NCI-H2196 (cell line): Measurements from ENCODE around the gene MMP23B.

Source experiments
- DNase-seq: peaks from one replicate; lab custom pipeline; 2025; ENCODE audit not compliant: unreplicated experiment; lab: John Stamatoyannopoulos, UW

The MMP23B gene

DNA sequence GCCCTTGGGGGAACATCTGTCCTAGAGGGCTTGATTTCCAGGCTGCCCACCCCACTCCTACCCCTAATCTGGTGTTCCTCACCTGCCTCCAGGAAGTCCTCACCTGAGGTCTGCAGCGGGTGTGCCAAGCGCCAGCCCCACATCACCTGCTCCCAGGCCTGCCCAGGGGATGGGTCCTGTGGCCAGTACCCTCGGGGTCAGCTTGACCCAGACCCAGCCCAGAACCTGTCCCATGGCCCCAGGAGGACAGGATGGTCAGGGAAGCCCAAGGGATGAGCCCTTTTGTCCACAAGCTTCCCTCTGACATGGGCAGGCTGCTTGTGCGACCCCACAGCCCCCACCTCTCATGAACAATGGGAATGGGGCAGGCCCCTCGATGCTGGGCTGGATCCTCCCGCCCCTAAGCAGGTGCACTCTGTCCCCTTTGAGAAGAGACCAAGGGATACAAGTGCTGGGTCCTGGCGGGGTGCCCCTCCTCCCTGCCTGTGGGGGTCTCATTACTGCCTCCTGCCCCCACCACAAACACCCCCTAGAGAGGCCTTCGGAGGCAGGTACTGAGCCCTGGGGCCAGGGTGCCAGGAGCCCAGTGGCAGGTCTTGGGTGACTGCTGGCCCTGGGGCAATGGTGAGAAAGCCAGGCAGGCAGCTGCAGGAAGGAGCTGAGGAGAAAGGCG lies 13.4 kb upstream of the MMP23B start:
- DNase-seq = no peak

DNA sequence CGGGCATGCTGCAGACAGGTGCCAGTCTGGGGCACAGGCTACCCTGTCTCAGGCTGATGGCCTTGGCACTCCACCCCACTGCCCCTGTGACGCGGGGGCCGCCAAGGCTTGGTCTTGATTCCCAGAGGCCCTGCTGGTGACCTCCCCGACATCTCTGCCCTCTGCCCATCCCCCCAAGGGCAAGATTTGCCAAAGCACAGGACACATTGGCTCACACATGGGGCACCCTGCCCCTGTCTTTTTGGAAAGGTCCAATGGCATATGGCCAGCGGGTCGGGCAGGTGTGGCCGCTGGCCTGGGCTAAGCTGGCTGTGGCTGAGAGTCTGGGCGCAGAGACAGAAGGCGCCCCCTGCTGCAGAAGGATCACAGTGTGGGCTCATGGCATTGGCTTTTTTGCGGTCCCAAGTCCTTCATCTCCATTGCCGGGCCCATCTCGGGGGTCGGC lies 12.0 kb upstream of the MMP23B start:
- no peak for DNase-seq

GRCh38 chr1:1620433-1621139 lies 11.4 kb upstream of the MMP23B start:
- DNase-seq = no peak

GRCh38 chr1:1621173-1622009 lies 10.6 kb upstream of the MMP23B start:
- no peak for DNase-seq

- no peak for DNase-seq
Measured at GRCh38 chr1:1622010-1622787, 9.8 kb upstream of the MMP23B start.

DNA sequence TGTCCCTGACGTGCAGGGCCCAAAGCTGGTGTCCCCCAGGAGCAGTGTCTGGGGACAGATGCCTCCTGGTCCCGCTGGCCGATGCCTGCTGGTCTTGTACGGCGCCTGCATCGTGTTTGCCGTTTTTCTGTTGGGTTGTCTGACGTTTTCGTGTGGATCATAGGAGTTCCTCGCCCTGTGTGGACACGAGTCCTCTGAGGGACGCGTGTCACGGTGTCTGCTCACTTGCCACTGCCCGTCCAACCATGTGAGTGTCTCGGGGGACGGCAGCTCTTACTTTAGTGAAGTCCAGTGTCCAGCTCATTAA lies 9.2 kb upstream of the MMP23B start:
- no peak for DNase-seq

GRCh38 chr1:1623181-1623630 lies 8.8 kb upstream of the MMP23B start:
- no peak for DNase-seq

- no peak for DNase-seq
Measured at GRCh38 chr1:1623631-1624442, 8.1 kb upstream of the MMP23B start.

DNA sequence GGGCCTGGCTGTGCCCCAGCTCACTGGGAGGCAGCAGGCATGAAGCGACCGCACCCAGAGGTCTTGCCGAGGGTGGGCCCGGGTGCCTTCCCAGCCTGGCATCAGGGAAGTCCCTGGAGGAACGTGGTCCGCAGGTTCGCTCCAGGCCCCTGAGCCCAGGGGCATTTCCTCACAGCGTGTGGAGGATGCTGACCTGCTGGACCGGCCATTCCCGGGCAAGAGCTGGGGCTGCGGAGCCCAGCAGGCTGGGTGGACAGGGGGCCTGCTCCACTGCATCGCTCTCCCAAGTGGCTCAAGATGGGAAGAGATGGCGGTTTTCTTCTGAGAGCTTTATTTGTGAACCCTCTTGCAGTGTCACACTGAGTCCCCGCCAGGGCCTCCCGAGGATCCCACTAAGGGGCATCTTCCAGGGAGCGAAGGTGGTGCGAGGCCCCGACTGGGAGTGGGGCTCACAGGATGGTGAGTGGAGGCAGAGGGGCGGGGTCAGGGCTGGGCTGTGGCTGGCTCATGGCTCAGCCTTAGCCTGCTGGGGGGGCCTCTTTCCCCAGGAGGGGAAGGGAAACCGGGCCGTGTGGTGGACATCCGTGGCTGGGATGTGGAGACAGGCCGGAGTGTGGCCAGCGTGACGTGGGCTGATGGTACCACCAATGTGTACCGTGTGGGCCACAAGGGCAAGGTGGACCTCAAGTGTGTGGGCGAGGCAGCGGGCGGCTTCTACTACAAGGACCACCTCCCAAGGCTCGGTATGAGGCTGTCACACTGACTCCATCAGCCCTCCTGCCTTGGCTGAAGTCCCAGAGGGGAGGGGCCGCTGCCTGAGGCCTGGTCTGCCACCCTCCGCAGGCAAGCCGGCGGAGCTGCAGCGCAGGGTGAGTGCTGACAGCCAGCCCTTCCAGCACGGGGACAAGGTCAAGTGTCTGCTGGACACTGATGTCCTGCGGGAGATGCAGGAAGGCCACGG lies 7.2 kb upstream of the MMP23B start:
- peak; percentile 26 for DNase-seq

- DNase-seq = no peak
Measured at GRCh38 chr1:1625404-1625775, 6.6 kb upstream of the MMP23B start.

DNA sequence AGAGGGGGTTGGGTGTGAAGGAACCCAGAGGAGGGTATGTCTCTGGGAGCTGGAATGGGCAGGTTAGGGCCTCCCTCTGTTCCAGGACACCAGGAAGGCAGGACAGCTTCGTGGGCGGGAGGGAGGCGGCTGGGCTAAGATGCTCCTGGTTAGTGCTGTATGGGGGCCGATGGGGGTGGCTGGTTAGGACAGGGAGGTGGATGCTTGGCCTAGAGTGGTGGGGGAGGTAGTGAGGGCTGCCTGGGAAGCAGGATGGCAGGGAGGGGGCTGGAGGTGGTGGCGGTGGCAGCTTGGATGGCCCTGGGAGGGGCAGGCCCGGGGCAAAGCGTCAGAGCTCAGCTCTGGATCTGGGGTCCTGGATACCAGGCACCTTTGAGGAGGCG lies 6.2 kb upstream of the MMP23B start:
- DNase-seq = no peak

- DNase-seq = no peak
Measured at GRCh38 chr1:1626207-1627141, 5.5 kb upstream of the MMP23B start.

GRCh38 chr1:1627261-1627828 lies 4.6 kb upstream of the MMP23B start:
- DNase-seq = no peak

DNA sequence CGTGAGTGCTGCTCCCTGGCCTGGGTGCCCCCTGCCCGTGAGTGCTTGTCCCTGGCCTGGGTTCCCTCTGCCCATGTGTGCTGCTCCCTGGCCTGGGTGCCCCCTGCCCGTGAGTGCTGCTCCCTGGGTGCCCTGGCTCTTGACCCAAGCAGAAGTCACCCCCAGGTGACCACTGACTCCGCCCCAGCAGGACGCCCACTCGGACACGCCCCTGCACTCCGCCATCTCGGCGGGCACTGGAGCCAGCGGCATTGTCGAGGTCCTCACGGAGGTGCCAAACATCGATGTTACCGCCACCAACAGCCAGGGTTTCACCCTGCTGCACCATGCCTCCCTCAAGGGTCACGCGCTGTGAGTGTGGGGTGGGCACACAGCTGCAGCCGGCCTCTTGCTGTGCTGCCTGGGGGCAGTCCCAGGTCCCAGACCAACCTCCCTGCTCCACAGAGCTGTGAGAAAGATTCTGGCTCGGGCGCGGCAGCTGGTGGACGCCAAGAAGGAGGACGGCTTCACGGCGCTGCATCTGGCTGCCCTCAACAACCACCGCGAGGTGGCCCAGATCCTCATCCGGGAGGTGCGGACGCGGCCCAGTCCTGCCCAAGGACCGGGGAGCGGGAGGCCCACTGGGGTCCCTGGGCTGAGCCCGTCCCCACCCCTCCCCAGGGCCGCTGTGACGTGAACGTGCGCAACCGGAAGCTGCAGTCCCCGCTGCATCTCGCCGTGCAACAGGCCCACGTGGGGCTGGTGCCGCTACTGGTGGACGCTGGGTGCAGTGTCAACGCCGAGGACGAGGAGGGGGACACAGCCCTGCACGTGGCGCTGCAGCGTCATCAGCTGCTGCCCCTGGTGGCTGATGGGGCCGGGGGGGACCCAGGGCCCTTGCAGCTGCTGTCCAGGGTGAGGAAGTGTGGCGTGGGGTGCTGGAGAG lies 3.9 kb upstream of the MMP23B start:
- no peak for DNase-seq

DNA sequence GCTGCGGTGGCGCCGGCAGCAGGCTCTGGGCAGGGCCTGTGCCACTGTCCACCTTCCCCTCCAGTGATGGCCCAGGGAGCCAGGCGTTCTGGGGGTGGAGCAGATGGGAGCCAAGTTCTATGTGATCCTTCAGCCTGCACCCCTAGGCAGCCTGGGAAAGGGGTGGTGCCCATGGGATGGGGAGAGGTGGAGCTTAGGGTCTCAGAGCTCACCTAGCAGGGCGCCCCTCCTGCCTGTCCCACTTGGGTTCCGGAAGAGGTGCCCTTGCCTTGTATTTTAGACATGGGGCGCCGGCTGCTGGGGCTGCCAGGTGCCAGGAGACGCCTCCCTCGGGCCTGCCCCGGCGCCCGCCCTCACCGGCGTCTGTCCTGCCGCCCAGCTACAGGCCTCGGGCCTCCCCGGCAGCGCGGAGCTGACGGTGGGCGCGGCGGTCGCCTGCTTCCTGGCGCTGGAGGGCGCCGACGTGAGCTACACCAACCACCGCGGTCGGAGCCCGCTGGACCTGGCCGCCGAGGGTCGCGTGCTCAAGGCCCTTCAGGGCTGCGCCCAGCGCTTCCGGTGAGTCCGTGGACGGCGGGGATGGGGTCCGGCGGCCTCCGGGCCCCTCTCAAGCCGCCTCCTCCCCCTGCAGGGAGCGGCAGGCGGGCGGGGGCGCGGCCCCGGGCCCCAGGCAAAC lies 3.1 kb upstream of the MMP23B start:
- DNase-seq = no peak
